ENCODE data around the gene CR1.
A peak's percentile ranks its signal among the peaks of the same experiment; 100 is the strongest.
"Not testable (repeated sequence)": the region's sequence is repeated elsewhere in the genome, so short reads cannot be mapped to it uniquely, and the experiment has no call there.

CR1 gene

GRCh38 chr1:207591205-207591604 is 95.2 kb downstream of the CR1 start:
- not testable (repeated sequence) for DNase-seq

DNA sequence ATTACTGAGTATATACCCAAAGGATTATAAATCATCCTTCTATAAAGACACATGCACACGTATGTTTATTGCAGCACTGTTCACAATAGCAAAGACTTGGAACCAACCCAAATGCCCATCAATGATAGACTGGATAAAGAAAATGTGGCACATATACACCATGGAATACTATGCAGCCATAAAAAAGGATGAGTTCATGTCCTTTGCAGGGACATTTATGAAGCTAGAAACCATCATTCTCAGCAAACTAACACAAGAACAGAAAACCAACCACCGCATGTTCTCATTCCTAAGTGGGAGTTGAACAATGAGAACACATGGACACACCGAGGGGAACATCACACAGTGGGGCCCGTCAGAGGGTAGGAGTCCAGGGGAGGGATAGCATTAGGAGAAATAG is 98.1 kb downstream of the CR1 start:
- not testable (repeated sequence) for DNase-seq

DNA sequence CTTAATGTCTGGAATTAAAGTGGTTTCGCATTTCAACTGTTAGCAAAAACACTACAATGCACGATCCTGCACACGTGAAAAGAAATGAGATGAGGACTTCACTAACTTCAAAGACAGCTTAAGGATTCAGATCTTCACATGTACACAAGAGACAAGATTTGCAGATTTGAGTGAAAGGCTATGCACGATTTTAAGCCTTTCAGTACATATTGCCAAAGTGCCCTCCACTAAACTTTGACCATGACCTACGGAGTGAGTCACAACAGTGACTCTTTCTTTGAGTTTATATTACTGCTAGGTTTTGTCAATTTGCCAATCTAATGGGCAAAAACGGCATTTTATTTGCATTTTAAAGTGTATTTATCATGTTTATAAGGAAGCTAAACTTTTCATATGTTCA is 107.8 kb downstream of the CR1 start:
- no peak for DNase-seq

- DNase-seq = no peak
Measured at GRCh38 chr1:207605444-207606361, 109.7 kb downstream of the CR1 start.

- DNase-seq = no peak
Measured at GRCh38 chr1:207606362-207606755, 110.4 kb downstream of the CR1 start.

DNA sequence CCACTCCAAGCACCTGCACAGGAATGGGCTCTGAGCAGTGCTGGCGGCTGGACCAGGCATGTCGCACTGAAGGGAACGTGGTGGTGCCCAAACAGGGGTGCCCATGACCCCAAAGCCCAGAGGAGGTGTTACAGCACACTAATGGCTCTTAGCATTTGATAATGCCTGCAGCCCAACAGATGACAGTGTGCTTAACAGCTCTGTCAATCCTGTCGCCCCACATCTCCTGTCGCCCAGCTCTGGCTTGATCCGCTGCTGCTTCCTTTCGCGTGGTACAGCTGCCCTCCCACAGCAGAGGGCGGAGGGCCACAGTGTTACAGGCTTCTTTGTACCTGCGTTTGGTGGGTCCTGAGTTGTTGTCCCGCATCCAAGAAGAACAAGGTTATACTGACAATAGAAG is 116.8 kb downstream of the CR1 start:
- peak; percentile 1 to 42 for DNase-seq

DNA sequence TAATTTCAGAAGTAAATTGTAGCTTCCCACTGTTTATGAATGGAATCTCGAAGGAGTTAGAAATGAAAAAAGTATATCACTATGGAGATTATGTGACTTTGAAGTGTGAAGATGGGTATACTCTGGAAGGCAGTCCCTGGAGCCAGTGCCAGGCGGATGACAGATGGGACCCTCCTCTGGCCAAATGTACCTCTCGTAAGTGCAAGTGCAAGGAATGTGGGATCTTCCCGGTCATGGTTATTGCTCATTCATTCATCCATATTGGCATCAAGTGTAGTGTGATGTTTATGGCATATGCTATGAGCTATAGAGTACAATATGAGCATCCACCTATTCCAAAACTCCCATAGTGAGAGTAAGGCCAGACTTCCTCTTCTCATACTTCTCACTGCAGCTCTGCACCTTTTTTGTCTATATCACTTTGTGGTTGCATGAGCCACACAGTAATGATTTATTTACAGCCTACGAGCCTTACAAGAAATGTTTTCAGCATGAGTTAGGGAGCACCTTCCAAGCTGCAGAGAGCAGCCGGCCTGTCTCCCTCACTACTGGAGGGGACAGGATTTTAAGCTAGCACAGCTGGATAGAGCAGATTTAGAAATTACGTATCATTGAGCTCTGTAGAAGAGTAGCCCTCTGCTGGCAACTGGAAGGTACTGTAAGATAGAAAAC is 124.0 kb downstream of the CR1 start:
- peak; percentile 49 to 80 for DNase-seq

- no peak for DNase-seq
Measured at GRCh38 chr1:207620543-207620893, 124.6 kb downstream of the CR1 start.

DNA sequence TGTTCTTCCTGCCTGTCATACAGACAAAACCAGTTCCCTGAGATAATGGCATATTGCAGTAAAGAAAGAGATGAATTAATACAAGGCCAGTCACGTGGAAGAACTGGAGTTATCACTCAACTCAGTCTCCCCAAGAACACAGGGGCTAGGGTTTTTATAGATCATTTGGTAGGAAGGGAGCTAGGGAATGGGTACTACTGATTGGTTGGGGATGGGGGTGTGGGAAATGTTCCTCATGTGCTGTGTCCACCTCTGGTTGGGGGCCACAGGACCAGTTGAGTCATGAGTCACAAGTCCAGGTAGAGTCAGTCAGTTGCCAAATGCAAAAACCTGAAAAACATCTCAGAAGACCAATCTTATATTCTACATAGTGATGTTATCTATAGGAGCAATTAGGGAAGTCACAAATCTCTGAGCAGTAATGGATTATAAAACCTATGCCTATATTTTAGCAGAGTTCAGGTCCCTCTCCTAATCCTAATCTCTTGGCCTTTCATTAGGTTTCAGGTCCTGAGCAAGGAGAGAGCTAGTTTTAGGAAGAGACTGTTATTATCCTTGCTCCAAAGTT is 129.6 kb downstream of the CR1 start:
- not testable (repeated sequence) for DNase-seq

DNA sequence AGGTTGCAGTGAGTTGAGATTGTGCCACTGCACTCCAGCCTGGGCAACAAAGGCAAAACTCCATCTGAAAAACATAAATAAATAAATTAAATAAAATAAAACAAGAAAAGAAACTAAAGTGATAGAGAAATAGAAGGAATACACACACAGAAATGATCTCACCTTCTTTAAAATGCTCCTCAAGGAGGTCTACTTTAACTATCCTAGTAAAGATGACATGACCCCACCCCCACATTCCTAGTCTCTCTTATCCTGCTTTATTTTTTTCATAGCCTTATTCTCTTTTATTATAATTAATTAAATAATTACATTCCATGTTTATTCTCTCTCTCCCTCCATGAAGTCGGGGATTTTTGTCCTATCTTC is 131.0 kb downstream of the CR1 start:
- no peak for DNase-seq

DNA sequence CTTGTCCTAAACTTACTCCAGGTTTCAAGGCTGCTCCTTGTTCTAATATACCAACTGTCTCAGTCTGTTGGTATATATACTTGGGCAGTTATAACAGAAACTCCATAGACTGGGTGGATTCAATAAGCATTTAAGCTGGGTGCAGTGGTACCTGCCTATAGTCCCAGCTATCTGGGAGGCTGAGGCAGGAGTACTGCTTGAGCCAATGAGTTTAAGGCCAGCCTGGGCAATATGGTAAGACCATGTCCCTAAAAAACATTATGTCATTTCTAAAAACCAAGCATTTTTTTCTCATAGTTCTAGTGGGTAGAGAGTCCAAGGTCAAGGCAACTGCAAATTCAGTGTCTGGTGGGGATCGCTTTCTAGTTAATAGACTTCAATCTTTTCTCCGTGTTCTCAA is 131.5 kb downstream of the CR1 start:
- DNase-seq = no peak

- no peak for DNase-seq
Measured at GRCh38 chr1:207628776-207629175, 132.8 kb downstream of the CR1 start.

DNA sequence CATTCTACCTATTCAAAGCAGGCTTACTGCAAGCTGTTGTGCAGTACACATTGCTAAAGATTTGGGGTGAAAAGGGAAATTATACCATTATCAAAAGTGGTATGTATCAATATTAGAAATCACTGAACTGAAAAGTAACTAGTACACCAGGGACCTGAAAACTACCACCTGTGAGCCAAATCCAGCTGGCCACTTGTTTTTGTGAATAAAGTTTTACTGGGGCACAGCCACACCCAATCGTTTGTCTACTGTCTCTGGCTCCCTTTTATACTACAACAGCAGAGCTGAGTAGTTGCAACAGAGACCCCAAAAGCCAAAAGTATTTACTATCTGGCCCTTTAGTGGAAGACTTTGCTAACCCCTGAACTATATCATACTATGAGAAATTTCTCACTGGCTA is 135.2 kb downstream of the CR1 start:
- no peak for DNase-seq

- no peak for DNase-seq
Measured at GRCh38 chr1:207633226-207633625, 137.3 kb downstream of the CR1 start.

GRCh38 chr1:207633699-207634289 is 137.8 kb downstream of the CR1 start:
- DNase-seq = not testable (repeated sequence)

GRCh38 chr1:207634293-207634692 is 138.3 kb downstream of the CR1 start:
- DNase-seq = not testable (repeated sequence)

- DNase-seq = peak; percentile 77 to 84
Measured at GRCh38 chr1:207635569-207636186, 139.7 kb downstream of the CR1 start.

DNA sequence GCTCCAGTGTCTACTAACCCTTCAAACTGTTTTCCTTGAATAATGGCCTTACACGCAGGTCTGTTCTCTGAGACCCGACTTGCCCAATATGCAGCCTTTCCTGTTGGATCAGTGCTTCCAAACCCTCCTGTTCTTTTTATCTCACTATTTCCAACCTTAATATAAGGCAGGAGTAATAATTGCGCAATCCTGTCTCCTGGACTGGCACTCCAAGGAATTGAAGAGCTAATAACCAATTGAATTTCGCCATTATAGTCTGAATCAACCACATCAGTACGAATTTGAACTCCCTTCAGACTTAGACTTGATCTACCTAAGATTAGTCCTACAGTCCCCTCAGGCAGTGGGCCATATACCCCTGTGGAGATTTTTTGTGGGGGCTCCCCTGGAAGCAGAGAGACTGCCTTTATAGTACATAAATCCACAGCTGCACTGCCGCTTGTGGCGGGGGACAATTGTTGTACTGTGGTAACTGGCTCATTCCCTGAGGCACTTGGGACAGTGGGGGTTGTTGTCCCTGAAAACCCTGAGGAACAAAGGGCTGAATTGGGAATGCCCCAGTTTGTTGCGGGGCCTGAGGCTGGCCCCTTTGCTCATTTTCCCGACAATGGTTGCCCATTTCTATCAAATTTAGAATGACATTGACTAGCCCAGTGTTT is 142.7 kb downstream of the CR1 start:
- not testable (repeated sequence) for DNase-seq

DNA sequence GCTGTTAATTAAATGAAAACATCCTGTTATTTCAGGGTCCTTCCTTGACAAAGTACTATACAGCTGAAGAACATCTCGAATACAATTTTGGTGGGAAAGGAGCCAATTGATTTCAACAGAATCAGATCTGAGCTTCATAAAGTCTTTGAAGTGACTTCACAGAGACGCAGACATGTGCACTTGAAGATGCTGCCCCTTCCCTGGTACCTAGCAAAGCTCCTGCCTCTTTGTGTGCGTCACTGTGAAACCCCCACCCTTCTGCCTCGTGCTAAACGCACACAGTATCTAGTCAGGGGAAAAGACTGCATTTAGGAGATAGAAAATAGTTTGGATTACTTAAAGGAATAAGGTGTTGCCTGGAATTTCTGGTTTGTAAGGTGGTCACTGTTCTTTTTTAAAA is 143.4 kb downstream of the CR1 start:
- DNase-seq = not testable (repeated sequence)

GRCh38 chr1:207644166-207644851 is 148.4 kb downstream of the CR1 start:
- no peak for DNase-seq

DNA sequence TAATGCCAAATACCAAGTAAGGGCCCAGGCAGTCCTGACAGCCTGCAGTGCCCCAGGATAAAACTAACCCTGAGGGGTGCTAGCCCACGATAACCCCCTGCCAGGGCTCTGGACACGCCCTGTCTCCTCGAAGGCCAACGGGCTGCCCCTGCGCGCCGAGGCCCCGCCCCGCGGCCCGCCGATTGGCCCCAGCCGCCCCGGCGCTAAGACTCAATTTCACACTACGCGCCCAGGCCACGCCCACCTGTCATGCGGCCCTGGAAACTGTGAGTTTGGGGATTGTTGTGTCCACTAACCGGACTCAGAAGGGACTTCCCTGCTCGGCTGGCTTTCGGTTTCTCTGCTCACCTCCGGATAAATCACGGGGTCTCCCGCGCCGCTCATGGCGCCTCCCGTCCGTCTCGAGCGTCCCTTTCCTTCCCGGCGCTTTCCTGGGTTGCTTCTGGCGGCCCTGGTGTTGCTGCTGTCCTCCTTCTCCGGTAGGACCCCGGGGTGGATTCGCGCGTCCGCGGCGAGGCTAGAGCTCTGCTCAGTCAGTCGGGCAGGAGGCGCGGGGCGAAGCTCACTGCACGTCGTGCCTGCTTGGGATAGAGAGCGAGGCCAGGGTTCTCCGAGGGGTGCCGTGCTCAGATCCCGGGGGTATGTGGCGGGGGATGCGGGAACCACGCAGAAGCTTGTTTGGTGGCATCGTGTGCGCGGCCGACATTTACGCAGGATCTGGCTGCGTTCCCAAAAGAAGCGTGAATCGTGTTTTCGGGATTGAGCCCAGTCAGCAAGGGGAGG is 149.1 kb downstream of the CR1 start, which contains the start of gene CR1L:
Gene CR1L (plus strand): TSS at position 282 of the 783 bp plus-strand sequence. CDS start 101 bp downstream, at position 383.
- DNase-seq = peak; percentile 62 to 66
